ENCODE data around the gene TNPO1. TPM values are rescaled to one million over a fixed set of nuclear protein-coding genes. Genes with fewer than 3 reads are reported as not detected.

The TNPO1 gene
- total and polyA plus RNA-seq, 2 of the 13 experiments (the other 11 are each of a cell fraction or from before 2014, with no cell fraction given) = 26.7 to 123 TPM

- no peaks in the 10 kb centered on the region for H3K27me3 ChIP-seq (ENCODE audit: control insufficient read depth in 1 of 2, insufficient read depth in 2 of 2, low read length in 2 of 2)
- in situ Hi-C loops (cut with HindIII; ENCODE audit: extremely low pct_ligation_motif_present, low pct_unique_long_range_greater_than_20kb) (no loop called here), intact Hi-C loops (cut with micrococcal nuclease; ENCODE audit: unreplicated experiment) (loop anchor here (5.0 kb wide), 1 partner anchor 281 kb away; no protein-coding TSS in a partner anchor)
- no peaks in the 10 kb centered on the region for H3K4me1 ChIP-seq (ENCODE audit: insufficient read depth, low read length)
- no peaks in the 10 kb centered on the region for H3K36me3 ChIP-seq (replicated peaks in 1 of 2; ENCODE audit: control insufficient read depth in 1 of 2, insufficient read depth in 2 of 2, low read length in 2 of 2)
- TF ChIP-seq STAG1 (CRISPR knock-in tag; IDR thresholded peaks at IDR 0.05) (peak; percentile 54), TRIM24 (CRISPR knock-in tag; IDR thresholded peaks at IDR 0.05) (no peak), SMC3 (IDR thresholded peaks at IDR 0.05; ENCODE audit: low read length) (peak; percentile 17; the same call in 1 of the 2 replicates), ZNF781 (CRISPR knock-in tag; IDR thresholded peaks at IDR 0.05; ENCODE audit: borderline replicate concordance, not compliant biosample characterization) (no peak)
- TF ChIP-seq, protein P1, sequence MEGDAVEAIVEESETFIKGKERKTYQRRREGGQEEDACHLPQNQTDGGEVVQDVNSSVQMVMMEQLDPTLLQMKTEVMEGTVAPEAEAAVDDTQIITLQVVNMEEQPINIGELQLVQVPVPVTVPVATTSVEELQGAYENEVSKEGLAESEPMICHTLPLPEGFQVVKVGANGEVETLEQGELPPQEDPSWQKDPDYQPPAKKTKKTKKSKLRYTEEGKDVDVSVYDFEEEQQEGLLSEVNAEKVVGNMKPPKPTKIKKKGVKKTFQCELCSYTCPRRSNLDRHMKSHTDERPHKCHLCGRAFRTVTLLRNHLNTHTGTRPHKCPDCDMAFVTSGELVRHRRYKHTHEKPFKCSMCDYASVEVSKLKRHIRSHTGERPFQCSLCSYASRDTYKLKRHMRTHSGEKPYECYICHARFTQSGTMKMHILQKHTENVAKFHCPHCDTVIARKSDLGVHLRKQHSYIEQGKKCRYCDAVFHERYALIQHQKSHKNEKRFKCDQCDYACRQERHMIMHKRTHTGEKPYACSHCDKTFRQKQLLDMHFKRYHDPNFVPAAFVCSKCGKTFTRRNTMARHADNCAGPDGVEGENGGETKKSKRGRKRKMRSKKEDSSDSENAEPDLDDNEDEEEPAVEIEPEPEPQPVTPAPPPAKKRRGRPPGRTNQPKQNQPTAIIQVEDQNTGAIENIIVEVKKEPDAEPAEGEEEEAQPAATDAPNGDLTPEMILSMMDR (CRISPR knock-in tag; IDR thresholded peaks at IDR 0.05) = peak; percentile 45
- no peak overlapping the region for H3K4me2 ChIP-seq (ENCODE audit: low read depth, low read length)
- under 1% methylated on average over 4 of the region's 4 CpGs for WGBS (ENCODE audit: low lambda C conversion rate)
- H2AFZ ChIP-seq (ENCODE audit: low read length) = no peak overlapping the region
- ATAC-seq = peak; percentile 68
- no peaks in the 10 kb centered on the region for H4K20me1 ChIP-seq (ENCODE audit: insufficient read depth, low read length)
- ChIA-PET CTCF (ENCODE audit: low intra/inter-chr PET ratio, low total read pairs) (no interaction called here), POLR2A (no interaction called here)
- BruUV-seq (replicated peaks) = no TSS peak
- FAIRE-seq = peak; percentile 12
- H3K9me3 ChIP-seq (ENCODE audit: low read length) = no peaks in the 10 kb centered on the region
- no peak overlapping the region for H3K27ac ChIP-seq (ENCODE audit: extremely low read length, insufficient read depth, low read length)
- H3K79me2 ChIP-seq (ENCODE audit: insufficient read depth, low read length) = no peaks in the 10 kb centered on the region
- no peak overlapping the region for H3K4me3 ChIP-seq (replicated peaks in 1 of 3; ENCODE audit: insufficient read depth in 1 of 3, low read depth in 2 of 3, low read length in 3 of 3)
- DNase-seq (ENCODE audit: low spot score) = no peak
- H3K9ac ChIP-seq (ENCODE audit: insufficient read depth, low read depth, low read length) = no peak overlapping the region
Observed at GRCh38 chr5:72920690-72921502, 104.4 kb downstream of the TNPO1 start.

GRCh38 chr5:72921886-72922285 is 105.4 kb downstream of the TNPO1 start:
- no TSS peak for BruUV-seq (replicated peaks)

More at GRCh38 chr5:72921886-72922285, 105.4 kb downstream of the TNPO1 start:
- FAIRE-seq = no peak
- no peak for ATAC-seq
- in situ Hi-C loops (cut with HindIII; ENCODE audit: extremely low pct_ligation_motif_present, low pct_unique_long_range_greater_than_20kb) (no loop called here), intact Hi-C loops (cut with micrococcal nuclease; ENCODE audit: unreplicated experiment) (loop anchor here (5.0 kb wide), 1 partner anchor 280 kb away; no protein-coding TSS in a partner anchor)
- TF ChIP-seq ZNF362 (CRISPR knock-in tag; IDR thresholded peaks at IDR 0.05; ENCODE audit: borderline replicate concordance) (no peak), ZFP36 (IDR thresholded peaks at IDR 0.05; ENCODE audit: borderline replicate concordance, low read depth, low read length, partially characterized antibody) (no peak), LCORL (IDR thresholded peaks at IDR 0.05) (peak; percentile 79), LCORL (CRISPR knock-in tag; IDR thresholded peaks at IDR 0.05) (no peak), NR2F1 (CRISPR knock-in tag; IDR thresholded peaks at IDR 0.05) (no peak)
- no peaks in the 10 kb centered on the region for H3K36me3 ChIP-seq (replicated peaks in 1 of 2; ENCODE audit: control insufficient read depth in 1 of 2, insufficient read depth in 2 of 2, low read length in 2 of 2)
- H3K79me2 ChIP-seq (ENCODE audit: insufficient read depth, low read length) = no peaks in the 10 kb centered on the region
- H3K27ac ChIP-seq (ENCODE audit: extremely low read length, insufficient read depth, low read length) = no peak overlapping the region
- no peaks in the 10 kb centered on the region for H4K20me1 ChIP-seq (ENCODE audit: insufficient read depth, low read length)
- no peak for DNase-seq (ENCODE audit: low spot score)
- ChIA-PET CTCF (ENCODE audit: low intra/inter-chr PET ratio, low total read pairs) (no interaction called here), POLR2A (no interaction called here)
- H3K27me3 ChIP-seq (ENCODE audit: control insufficient read depth in 1 of 2, insufficient read depth in 2 of 2, low read length in 2 of 2) = no peaks in the 10 kb centered on the region
- no peak overlapping the region for H3K9ac ChIP-seq (ENCODE audit: insufficient read depth, low read depth, low read length)
- 48% methylated on average over 2 of the region's 2 CpGs for WGBS (ENCODE audit: low lambda C conversion rate)
- no peaks in the 10 kb centered on the region for H3K9me3 ChIP-seq (ENCODE audit: low read length)
- H3K4me3 ChIP-seq (replicated peaks in 1 of 3; ENCODE audit: insufficient read depth in 1 of 3, low read depth in 2 of 3, low read length in 3 of 3) = no peak overlapping the region
- no peaks in the 10 kb centered on the region for H3K4me1 ChIP-seq (ENCODE audit: insufficient read depth, low read length)
- no peak overlapping the region for H2AFZ ChIP-seq (ENCODE audit: low read length)
- no peak overlapping the region for H3K4me2 ChIP-seq (ENCODE audit: low read depth, low read length)
